Endothelial cell of umbilical vein (primary cell): Measurements from ENCODE around the gene DNAJC24. TPM values are rescaled to one million over a fixed set of nuclear protein-coding genes. Genes with fewer than 3 reads are reported as not detected.

Source experiments
- BruUV-seq: library from RNA; stranded (reverse); fragments of 400-500 nt; replicated peaks from 2 replicates; lab custom pipeline; 2021; lab: Mats Ljungman, UMichigan
- CTCF ChIA-PET: fragments of 300-600, 350-600 bp; sonication (Branson Sonifier 250); formaldehyde crosslinking; loops from one replicate; lab custom pipeline; 2021; ENCODE audit warnings: antibody characterized with exemption, inconsistent platforms; lab: Charles Lee
- POLR2A ChIA-PET: fragments of 300-600, 350-600 bp; sonication (Branson Sonifier 250); formaldehyde crosslinking; loops from one replicate; lab custom pipeline; 2021; ENCODE audit warnings: antibody characterized with exemption, inconsistent platforms; lab: Charles Lee
- DNase-seq: peaks from one replicate; pipeline ENCODE4 v3.0.0-alpha.2; 2011; ENCODE audit warnings: low read depth, low spot score
- FAIRE-seq: peaks from 2 replicates; lab custom pipeline; 2011; peaks lifted over from hg19 to GRCh38; lab: Jason Lieb, UNC
- H2AFZ ChIP-seq: 2 replicates; pipeline ENCODE4 v1.6.0; 2012; ENCODE audit warnings: low read depth, low read length, control low read depth, inconsistent platforms
- H3K27ac ChIP-seq: 2 replicates; pipeline ENCODE4 v1.5.1; 2011; ENCODE audit warnings: low read depth, mild to moderate bottlenecking, control low read depth, low read length, moderate library complexity; ENCODE audit not compliant: insufficient read depth
- H3K27me3 ChIP-seq, 2 experiments: 2 replicates each; pipeline versions ENCODE4 v1.6.0 to v1.6.1; 2011; ENCODE audit warnings: low read length in 2 of 2, mixed read lengths in 1 of 2; ENCODE audit not compliant: control insufficient read depth in 2 of 2, insufficient read depth in 2 of 2
- H3K36me3 ChIP-seq, 2 experiments: 2 replicates in 1 of 2; 3 replicates in 1 of 2; pipeline ENCODE4 v1.5.1; 2011; ENCODE audit warnings: low read length in 2 of 2, mild to moderate bottlenecking in 1 of 2, moderate library complexity in 1 of 2; ENCODE audit not compliant: control insufficient read depth in 2 of 2, insufficient read depth in 2 of 2; ENCODE audit errors: extremely low read depth in 1 of 2
- H3K4me1 ChIP-seq: 3 replicates; pipeline ENCODE4 v1.5.1; 2011; ENCODE audit warnings: mild to moderate bottlenecking, low read length; ENCODE audit not compliant: control insufficient read depth, insufficient read depth; ENCODE audit errors: extremely low read depth
- H3K4me2 ChIP-seq: 2 replicates; pipeline ENCODE4 v1.6.1; 2011; ENCODE audit warnings: low read length, control low read depth, mixed read lengths; ENCODE audit not compliant: insufficient read depth
- H3K4me3 ChIP-seq, 3 experiments: fragments of 200-600 bp in 1 of 3; sonication (generic), shearing (Covaris generic) in 1 of 3; replicated peaks in 1 of 3; 2 replicates each; pipeline ENCODE4 v1.5.1; 2011 to 2016; ENCODE audit warnings: control low read depth in 3 of 3, low read length in 3 of 3, mild to moderate bottlenecking in 2 of 3, inconsistent platforms in 1 of 3, low read depth in 1 of 3, moderate library complexity in 1 of 3; ENCODE audit not compliant: insufficient read depth in 1 of 3
- H3K79me2 ChIP-seq: 2 replicates; pipeline ENCODE4 v1.6.0; 2012; ENCODE audit warnings: low read length, inconsistent platforms; ENCODE audit not compliant: control insufficient read depth, insufficient read depth
- H3K9ac ChIP-seq: replicated peaks from 2 replicates; pipeline ENCODE3; 2011; ENCODE audit warnings: low read length, control low read depth; ENCODE audit not compliant: insufficient read depth; ENCODE audit errors: extremely low read depth
- H3K9me1 ChIP-seq: replicated peaks from 3 replicates; pipeline ENCODE4 v1.6.0; 2011; ENCODE audit warnings: mild to moderate bottlenecking, low read length; ENCODE audit not compliant: control insufficient read depth, insufficient read depth; ENCODE audit errors: extremely low read depth
- H3K9me3 ChIP-seq: replicated peaks from 2 replicates; pipeline ENCODE4 v1.5.1; 2012; ENCODE audit warnings: low read length, inconsistent platforms; ENCODE audit not compliant: control insufficient read depth, insufficient read depth
- H4K20me1 ChIP-seq: replicated peaks from 2 replicates; pipeline ENCODE3; 2011; ENCODE audit warnings: mild to moderate bottlenecking, low read length; ENCODE audit not compliant: control insufficient read depth, insufficient read depth; ENCODE audit errors: extremely low read depth
- CTCF ChIP-seq, 2 donors: IDR thresholded peaks; 1 replicate in 1 of 2; 2 replicates in 1 of 2; pipeline ENCODE4 v1.5.1; 2011; ENCODE audit warnings: low read length in 2 of 2, mild to moderate bottlenecking in 2 of 2, moderate library complexity in 2 of 2, control low read depth in 1 of 2, inconsistent platforms in 1 of 2, low read depth in 1 of 2; ENCODE audit not compliant: insufficient read depth in 1 of 2; ENCODE audit errors: extremely low read depth in 1 of 2
- EZH2 ChIP-seq: IDR thresholded peaks from 2 replicates; pipeline ENCODE4 v1.6.1; 2012; ENCODE audit warnings: borderline replicate concordance, low read depth, mild to moderate bottlenecking, moderate library complexity, low read length, inconsistent platforms; ENCODE audit not compliant: severe bottlenecking
- FOS ChIP-seq: IDR thresholded peaks from 2 replicates; pipeline ENCODE4 v1.6.1; 2011; ENCODE audit warnings: mild to moderate bottlenecking, low read length, moderate library complexity, borderline replicate concordance; ENCODE audit not compliant: insufficient read depth
- GATA2 ChIP-seq: IDR thresholded peaks from 2 replicates; pipeline ENCODE4 v1.7.0; 2011; ENCODE audit warnings: low read depth, mild to moderate bottlenecking, moderate library complexity, mixed read lengths, low read length; ENCODE audit not compliant: insufficient read length, insufficient read depth
- JUN ChIP-seq: IDR thresholded peaks from 2 replicates; pipeline ENCODE4 v1.6.1; 2011; ENCODE audit warnings: borderline replicate concordance, low read depth; ENCODE audit not compliant: insufficient read length, insufficient read depth
- MYC ChIP-seq: IDR thresholded peaks from one replicate; pipeline ENCODE4 v1.6.1; 2011; ENCODE audit warnings: mild to moderate bottlenecking, low read depth, low read length
- POLR2A ChIP-seq: IDR thresholded peaks from 2 replicates; pipeline ENCODE4 v1.6.1; 2012; ENCODE audit warnings: low read depth, mild to moderate bottlenecking, control low read depth, low read length
- POLR2AphosphoS5 ChIP-seq: IDR thresholded peaks from 2 replicates; pipeline ENCODE4 v1.6.1; 2012; ENCODE audit warnings: low read depth, mild to moderate bottlenecking, control low read depth, low read length, moderate library complexity; ENCODE audit not compliant: insufficient read depth
- dilution Hi-C: fragments of 300-500 bp; cut with MboI; formaldehyde crosslinking; loops from one replicate; pipeline ENCODE4 v1.15.0; 2019; ENCODE audit warnings: low sequenced_read_pairs; ENCODE audit not compliant: extremely low pct_ligation_motif_present
- intact Hi-C: fragments of 100-400 bp; cut with micrococcal nuclease; formaldehyde crosslinking; loops from one replicate; pipeline ENCODE4 v1.10.0; 2022
- polyA plus RNA-seq, 4 experiments: library from polyadenylated mRNA; depleted of rRNA in 3 of 4; stranded (reverse) in 3 of 4; unstranded in 1 of 4; fragments of >200 nt; gene quantifications; 2 replicates each; pipeline versions ENCODE4 v1.2.1 to v1.2.3, GENCODE V29; 2011 to 2012; ENCODE audit warnings: missing spikeins in 1 of 4
- total RNA-seq: library from RNA; stranded (reverse); gene quantifications from 2 replicates; pipeline ENCODE4 v1.2.3, GENCODE V29; 2021
- TF ChIP-seq, protein P1 (sequence below): IDR thresholded peaks from 2 replicates; pipeline ENCODE4 v1.6.1; 2011; ENCODE audit not compliant: insufficient read depth, insufficient read length

Gene DNAJC24
- total and polyA plus RNA-seq, 2 donors (not counting 3 experiments of a cell fraction or from before 2014, with no cell fraction given), result 7.2 to 16.8 TPM

- no peak for FAIRE-seq
- ChIA-PET CTCF (no interaction called here), POLR2A (no interaction called here)
- H3K36me3 ChIP-seq, result no peaks in the 10 kb centered on the region
- no TSS peak for BruUV-seq
- H3K27me3 ChIP-seq, result no peaks in the 10 kb centered on the region
- no peak overlapping the region for H3K4me3 ChIP-seq
- TF ChIP-seq JUN (no peak), CTCF (IDR thresholded peaks at IDR 0.05; ENCODE audit: extremely low read depth in 1 of 2, insufficient read depth in 1 of 2, low read depth in 1 of 2, low read length in 2 of 2) (no peak), POLR2AphosphoS5 (no peak), POLR2A (no peak), EZH2 (no peak), MYC (no peak), GATA2 (no peak), FOS (no peak)
- TF ChIP-seq, protein P1, sequence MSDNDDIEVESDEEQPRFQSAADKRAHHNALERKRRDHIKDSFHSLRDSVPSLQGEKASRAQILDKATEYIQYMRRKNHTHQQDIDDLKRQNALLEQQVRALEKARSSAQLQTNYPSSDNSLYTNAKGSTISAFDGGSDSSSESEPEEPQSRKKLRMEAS, result no peak
- no peak overlapping the region for H3K27ac ChIP-seq
- no peak overlapping the region for H3K4me2 ChIP-seq
- no peaks in the 10 kb centered on the region for H4K20me1 ChIP-seq
- no peak overlapping the region for H2AFZ ChIP-seq
- H3K4me1 ChIP-seq, result no peaks in the 10 kb centered on the region
- H3K9me1 ChIP-seq, result no peaks in the 10 kb centered on the region
- no peaks in the 10 kb centered on the region for H3K79me2 ChIP-seq
- no peak overlapping the region for H3K9ac ChIP-seq
- DNase-seq, result no peak
- H3K9me3 ChIP-seq, result no peaks in the 10 kb centered on the region
- intact Hi-C loops, result no loop called here
- dilution Hi-C loops, result no loop called here
Observed at GRCh38 chr11:31433851-31434250, 64.2 kb downstream of the DNAJC24 start.
